Astrocyte of the spinal cord (primary cell): Measurements from ENCODE around the gene MPC2.

Experiments used
- DNase-seq: peaks from one replicate; pipeline ENCODE4 v3.0.0; 2011; ENCODE audit warnings: low read depth, low spot score
- H3K4me3 ChIP-seq: 2 replicates; pipeline ENCODE4 v1.5.1; 2011; ENCODE audit warnings: low read depth, mild to moderate bottlenecking, low read length, moderate library complexity
- CTCF ChIP-seq: IDR thresholded peaks from 2 replicates; pipeline ENCODE4 v1.5.1; 2012; ENCODE audit warnings: low read depth, mild to moderate bottlenecking, low read length, inconsistent platforms
- in situ Hi-C: cut with HindIII; loops from 2 replicates; pipeline ENCODE4 v1.10.0; 2017; ENCODE audit warnings: low sequenced_read_pairs

Gene MPC2

GRCh38 chr1:167973832-167974231 is 37.0 kb upstream of the MPC2 start:
- in situ Hi-C loops: no loop called here

GRCh38 chr1:167968569-167968968 is 31.7 kb upstream of the MPC2 start:
- no peak overlapping the region for H3K4me3 ChIP-seq
- DNase-seq: no peak
- in situ Hi-C loops: no loop called here
- TF ChIP-seq CTCF: no peak

More at GRCh38 chr1:167973832-167974231, 37.0 kb upstream of the MPC2 start:
- H3K4me3 ChIP-seq: no peak overlapping the region
- no peak for DNase-seq
- no peak for TF ChIP-seq CTCF

GRCh38 chr1:167966050-167966449 is 29.2 kb upstream of the MPC2 start:
- no peak for TF ChIP-seq CTCF
- no peak for DNase-seq
- H3K4me3 ChIP-seq: no peak overlapping the region
- in situ Hi-C loops: no loop called here

- DNase-seq: no peak
- in situ Hi-C loops: no loop called here
- no peak overlapping the region for H3K4me3 ChIP-seq
- TF ChIP-seq CTCF: no peak
Measured at GRCh38 chr1:167964646-167965045, 27.8 kb upstream of the MPC2 start.

GRCh38 chr1:167957710-167958109 is 20.8 kb upstream of the MPC2 start:
- no peak overlapping the region for H3K4me3 ChIP-seq
- no peak for DNase-seq
- TF ChIP-seq CTCF: no peak
- in situ Hi-C loops: no loop called here

GRCh38 chr1:167955915-167956314 is 19.0 kb upstream of the MPC2 start:
- no peak for TF ChIP-seq CTCF
- no peak for DNase-seq
- in situ Hi-C loops: no loop called here
- H3K4me3 ChIP-seq: no peak overlapping the region

GRCh38 chr1:167950569-167950968 is 13.7 kb upstream of the MPC2 start:
- DNase-seq: no peak
- in situ Hi-C loops: no loop called here
- no peak overlapping the region for H3K4me3 ChIP-seq
- no peak for TF ChIP-seq CTCF
